ENCODE measurements around the gene PPP2R1B.

PPP2R1B gene

DNA sequence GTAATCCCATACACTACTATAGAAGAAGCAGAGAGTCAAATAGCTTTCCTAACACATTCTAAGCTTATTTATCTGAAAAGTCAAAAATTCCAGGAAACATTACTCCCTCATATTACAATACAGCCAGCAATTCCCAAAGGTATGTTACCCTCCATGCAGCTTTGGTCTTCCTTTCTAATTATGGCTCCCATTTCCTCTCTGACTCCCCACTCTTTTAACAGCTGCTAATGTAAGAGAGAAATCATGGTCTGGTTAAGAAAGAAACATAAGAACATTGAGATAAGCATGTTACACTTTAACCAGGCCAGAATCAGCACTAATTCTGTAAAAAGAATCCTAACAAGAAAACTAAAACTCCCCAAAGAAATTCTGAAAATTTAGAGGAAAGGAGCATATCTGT lies 6.8 kb downstream of the PPP2R1B start:
- no peak for ATAC-seq (ENCODE audit: low read depth)
- no peak overlapping the region for H3K27ac ChIP-seq (ENCODE audit: poor library complexity, severe bottlenecking)
- peaks cover 85% of the 10 kb centered on the region for H3K36me3 ChIP-seq (ENCODE audit: low read depth)

DNA sequence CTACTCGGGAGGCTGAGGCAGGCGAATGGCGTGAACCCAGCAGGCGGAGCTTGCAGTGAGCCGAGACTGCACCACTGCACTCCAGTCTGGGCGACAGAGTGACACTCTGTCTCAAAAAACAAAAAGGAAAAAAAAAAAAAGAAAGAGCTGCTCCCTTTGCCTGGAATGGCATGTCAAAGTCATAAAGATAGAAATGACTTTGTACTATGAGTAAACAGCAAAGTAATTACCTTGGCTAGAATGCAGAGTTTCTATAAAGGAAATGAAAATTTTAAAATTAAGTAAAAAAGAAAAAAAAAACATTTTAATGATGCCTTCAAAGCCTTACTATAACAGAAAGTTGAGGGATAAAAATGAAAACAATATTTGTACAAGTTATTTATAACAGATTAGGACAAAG lies 10.1 kb downstream of the PPP2R1B start:
- Histone ChIP-seq H3K4me3 (ENCODE audit: severe bottlenecking) (no peak overlapping the region), H3K27ac (ENCODE audit: poor library complexity, severe bottlenecking) (no peak overlapping the region), H3K9me3 (ENCODE audit: severe bottlenecking) (no peaks in the 10 kb centered on the region), H3K36me3 (ENCODE audit: low read depth) (peaks cover 91% of the 10 kb centered on the region), H3K4me1 (ENCODE audit: insufficient read depth, poor library complexity, severe bottlenecking) (no peaks in the 10 kb centered on the region), H3K27me3 (ENCODE audit: insufficient read depth, poor library complexity, severe bottlenecking) (no peaks in the 10 kb centered on the region)
- DNase-seq (ENCODE audit: low spot score), result no peak
- TF ChIP-seq, protein P1, sequence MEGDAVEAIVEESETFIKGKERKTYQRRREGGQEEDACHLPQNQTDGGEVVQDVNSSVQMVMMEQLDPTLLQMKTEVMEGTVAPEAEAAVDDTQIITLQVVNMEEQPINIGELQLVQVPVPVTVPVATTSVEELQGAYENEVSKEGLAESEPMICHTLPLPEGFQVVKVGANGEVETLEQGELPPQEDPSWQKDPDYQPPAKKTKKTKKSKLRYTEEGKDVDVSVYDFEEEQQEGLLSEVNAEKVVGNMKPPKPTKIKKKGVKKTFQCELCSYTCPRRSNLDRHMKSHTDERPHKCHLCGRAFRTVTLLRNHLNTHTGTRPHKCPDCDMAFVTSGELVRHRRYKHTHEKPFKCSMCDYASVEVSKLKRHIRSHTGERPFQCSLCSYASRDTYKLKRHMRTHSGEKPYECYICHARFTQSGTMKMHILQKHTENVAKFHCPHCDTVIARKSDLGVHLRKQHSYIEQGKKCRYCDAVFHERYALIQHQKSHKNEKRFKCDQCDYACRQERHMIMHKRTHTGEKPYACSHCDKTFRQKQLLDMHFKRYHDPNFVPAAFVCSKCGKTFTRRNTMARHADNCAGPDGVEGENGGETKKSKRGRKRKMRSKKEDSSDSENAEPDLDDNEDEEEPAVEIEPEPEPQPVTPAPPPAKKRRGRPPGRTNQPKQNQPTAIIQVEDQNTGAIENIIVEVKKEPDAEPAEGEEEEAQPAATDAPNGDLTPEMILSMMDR (IDR thresholded peaks at IDR 0.05; ENCODE audit: poor library complexity, severe bottlenecking), result no peak
- no peak for ATAC-seq (ENCODE audit: low read depth)

More for the DNA sequence above, 6.8 kb downstream of the PPP2R1B start:
- Histone ChIP-seq H3K9me3 (ENCODE audit: severe bottlenecking) (no peaks in the 10 kb centered on the region), H3K4me3 (ENCODE audit: severe bottlenecking) (no peak overlapping the region), H3K27me3 (ENCODE audit: insufficient read depth, poor library complexity, severe bottlenecking) (no peaks in the 10 kb centered on the region), H3K4me1 (ENCODE audit: insufficient read depth, poor library complexity, severe bottlenecking) (no peaks in the 10 kb centered on the region)
- TF ChIP-seq, protein P1 (IDR thresholded peaks at IDR 0.05; ENCODE audit: poor library complexity, severe bottlenecking), result no peak
- DNase-seq (ENCODE audit: low spot score), result no peak

DNA sequence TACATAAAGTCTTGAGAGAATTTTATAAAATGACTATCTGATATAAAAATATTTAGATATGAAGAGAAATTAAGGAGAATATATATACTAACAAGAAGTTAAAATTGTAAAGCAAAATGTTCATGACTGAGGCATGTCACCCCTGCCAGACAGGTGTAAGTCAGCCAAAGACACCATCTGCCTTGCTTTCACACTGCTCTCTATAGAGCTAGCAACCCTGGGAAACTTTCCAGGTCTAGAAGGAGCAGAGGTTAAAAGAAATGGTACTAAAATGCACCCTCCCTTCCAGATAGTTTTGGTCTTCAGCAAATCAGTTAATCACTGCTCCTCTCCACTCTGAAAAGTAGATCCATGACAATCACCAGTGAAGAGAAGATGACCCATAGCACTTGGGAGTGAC lies 16.5 kb downstream of the PPP2R1B start:
- Histone ChIP-seq H3K9me3 (ENCODE audit: severe bottlenecking) (no peaks in the 10 kb centered on the region), H3K4me3 (ENCODE audit: severe bottlenecking) (no peak overlapping the region), H3K27ac (ENCODE audit: poor library complexity, severe bottlenecking) (no peak overlapping the region), H3K27me3 (ENCODE audit: insufficient read depth, poor library complexity, severe bottlenecking) (no peaks in the 10 kb centered on the region), H3K36me3 (ENCODE audit: low read depth) (peaks cover 90% of the 10 kb centered on the region), H3K4me1 (ENCODE audit: insufficient read depth, poor library complexity, severe bottlenecking) (peaks cover 12% of the 10 kb centered on the region)
- TF ChIP-seq, protein P1 (IDR thresholded peaks at IDR 0.05; ENCODE audit: poor library complexity, severe bottlenecking), result no peak
- no peak for DNase-seq (ENCODE audit: low spot score)
- ATAC-seq (ENCODE audit: low read depth), result no peak

DNA sequence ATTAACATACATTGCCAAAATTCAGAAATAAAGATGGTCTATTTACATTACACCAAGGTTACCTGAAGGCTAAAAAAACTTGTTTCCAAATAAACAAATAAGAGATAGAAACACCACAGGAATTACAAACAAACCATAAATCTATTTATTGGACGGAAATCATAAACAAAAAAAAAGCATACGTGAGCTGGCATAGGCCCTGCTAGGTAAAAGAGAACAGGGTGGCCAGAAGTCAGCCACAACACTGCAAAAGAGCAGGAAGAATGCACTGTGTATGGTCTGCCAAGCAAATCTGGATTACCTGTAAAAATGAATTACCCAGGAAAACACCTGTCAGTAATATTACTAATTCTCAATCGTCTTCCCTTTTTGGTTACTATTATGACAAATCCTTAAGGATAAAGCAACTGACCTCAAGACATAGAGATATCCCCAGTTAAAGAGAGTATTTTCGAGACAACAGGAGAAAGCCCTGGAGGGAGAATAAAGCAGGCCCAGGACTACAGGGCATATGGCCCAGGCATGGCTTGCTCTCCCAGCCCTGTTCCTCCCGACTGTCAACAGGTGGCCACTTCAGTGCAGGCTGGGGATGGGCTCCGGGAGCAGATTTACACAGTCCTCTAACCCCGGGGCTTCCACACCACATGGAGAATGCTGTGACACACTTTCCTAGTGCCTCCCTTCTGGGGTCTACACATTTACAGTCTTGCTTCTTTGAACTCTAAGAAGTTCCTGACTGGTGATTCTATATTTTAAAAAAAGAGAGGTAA lies 18.0 kb downstream of the PPP2R1B start:
- TF ChIP-seq, protein P1 (IDR thresholded peaks at IDR 0.05; ENCODE audit: poor library complexity, severe bottlenecking), result no peak
- no peak overlapping the region for H3K27ac ChIP-seq (ENCODE audit: poor library complexity, severe bottlenecking)
- no peak overlapping the region for H3K4me3 ChIP-seq (ENCODE audit: severe bottlenecking)
- peaks cover 90% of the 10 kb centered on the region for H3K36me3 ChIP-seq (ENCODE audit: low read depth)
- ATAC-seq (ENCODE audit: low read depth) (no peak), DNase-seq (ENCODE audit: low spot score) (no peak)
- H3K4me1 ChIP-seq (ENCODE audit: insufficient read depth, poor library complexity, severe bottlenecking), result peaks cover 12% of the 10 kb centered on the region
- H3K9me3 ChIP-seq (ENCODE audit: severe bottlenecking), result no peaks in the 10 kb centered on the region
- no peaks in the 10 kb centered on the region for H3K27me3 ChIP-seq (ENCODE audit: insufficient read depth, poor library complexity, severe bottlenecking)
